ENCODE measurements around the gene ESPN.

The ESPN gene

DNA sequence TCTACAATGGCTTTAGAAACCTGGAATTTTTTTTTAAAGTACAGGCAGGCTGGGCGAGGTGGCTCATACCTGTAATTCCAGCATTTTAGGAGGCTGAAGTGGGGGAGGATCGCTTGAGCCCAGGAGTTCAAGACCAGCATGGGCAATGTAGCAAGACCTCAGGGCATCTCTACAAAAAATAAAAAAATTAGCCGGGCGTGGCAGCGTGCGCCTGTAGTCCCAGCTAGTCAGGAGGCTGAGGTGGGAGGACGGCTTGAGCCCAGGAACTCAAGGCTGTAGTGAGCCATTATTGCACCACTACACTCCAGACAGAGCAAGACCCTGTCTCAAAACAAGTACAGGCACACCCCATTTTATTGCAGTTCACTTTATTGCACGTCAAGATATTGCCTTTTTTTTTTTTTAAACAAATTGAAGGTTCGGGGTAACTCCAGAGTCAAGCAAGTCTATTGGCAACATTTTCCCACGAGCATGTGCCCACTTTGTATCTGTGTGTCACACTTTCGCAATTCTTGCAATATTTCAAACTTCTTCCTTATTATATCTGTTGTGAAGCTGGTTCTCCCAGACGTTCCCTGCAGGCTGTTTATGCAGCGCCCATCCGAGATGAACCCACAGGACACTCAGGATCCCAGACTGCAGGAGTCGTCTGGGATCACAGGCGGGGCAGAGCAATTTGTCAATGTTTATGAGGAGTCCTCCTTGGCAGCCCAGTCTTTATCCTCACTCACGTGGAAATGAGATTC is 9.5 kb upstream of the ESPN start:
- Mint-ChIP-seq H3K27me3 (peaks cover 94% of the 10 kb centered on the region), H3K4me3 (no peak overlapping the region), H3K9me3 (no peaks in the 10 kb centered on the region), H3K4me1 (peaks cover 14% of the 10 kb centered on the region), H3K36me3 (no peaks in the 10 kb centered on the region), H3K27ac (no peak overlapping the region)
- CTCF ChIA-PET, result interaction anchor here (0.6 to 2.7 kb wide), 10 partner anchors 8 to 352 kb away, joined by 3 to 13 read pairs (median 4); no protein-coding TSS in a partner anchor
- no peak for DNase-seq

DNA sequence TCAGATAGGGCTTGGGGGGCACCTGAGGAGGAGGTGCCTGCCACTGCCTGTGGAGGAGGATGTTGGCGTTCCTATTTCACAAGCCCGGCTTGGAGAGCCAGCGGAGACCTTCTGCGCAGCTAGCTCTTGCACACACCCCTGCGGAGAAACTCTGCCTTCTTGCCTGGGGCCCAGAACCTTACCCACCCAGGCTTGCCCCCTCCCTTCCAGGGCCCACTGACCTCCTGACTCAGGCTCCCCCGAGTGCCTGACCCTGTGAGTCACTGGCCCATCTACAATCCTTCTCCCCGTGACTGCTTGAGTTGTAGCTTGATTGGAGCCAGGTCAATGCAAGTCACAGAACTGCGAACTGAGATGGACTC is 8.3 kb upstream of the ESPN start:
- CTCF ChIA-PET, result interaction anchor here (1.5 kb wide), 1 partner anchor 23 kb away, joined by 4 read pairs; no protein-coding TSS in a partner anchor
- DNase-seq, result no peak
- Mint-ChIP-seq H3K4me3 (no peak overlapping the region), H3K27ac (no peak overlapping the region), H3K9me3 (no peaks in the 10 kb centered on the region), H3K27me3 (peaks cover 98% of the 10 kb centered on the region), H3K36me3 (no peaks in the 10 kb centered on the region), H3K4me1 (peaks cover 21% of the 10 kb centered on the region)

DNA sequence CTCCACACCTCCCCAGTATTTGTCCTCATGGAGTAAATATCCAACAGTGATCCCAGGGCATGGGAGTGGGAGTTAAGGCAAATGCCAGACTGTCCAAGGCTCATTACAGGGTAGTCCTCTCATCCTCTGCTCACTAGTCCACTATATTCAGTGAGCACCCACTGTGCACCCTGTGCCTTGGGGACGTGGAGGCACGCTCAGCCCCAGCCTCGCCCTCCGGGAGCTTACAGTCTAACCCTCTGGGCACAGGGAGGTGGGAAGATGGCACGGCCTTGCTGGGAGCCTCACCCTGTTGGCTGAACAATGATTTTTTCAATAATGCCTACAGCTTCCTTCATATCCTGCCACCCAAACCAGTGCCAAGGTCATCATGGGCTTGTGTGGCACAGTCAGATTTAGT is 7.7 kb upstream of the ESPN start:
- H3K4me1 Mint-ChIP-seq, result peaks cover 28% of the 10 kb centered on the region
- CTCF ChIA-PET, result interaction anchor here (0.6 to 1.5 kb wide), 2 partner anchors 22 to 228 kb away, joined by 3 to 4 read pairs; no protein-coding TSS in a partner anchor

DNA sequence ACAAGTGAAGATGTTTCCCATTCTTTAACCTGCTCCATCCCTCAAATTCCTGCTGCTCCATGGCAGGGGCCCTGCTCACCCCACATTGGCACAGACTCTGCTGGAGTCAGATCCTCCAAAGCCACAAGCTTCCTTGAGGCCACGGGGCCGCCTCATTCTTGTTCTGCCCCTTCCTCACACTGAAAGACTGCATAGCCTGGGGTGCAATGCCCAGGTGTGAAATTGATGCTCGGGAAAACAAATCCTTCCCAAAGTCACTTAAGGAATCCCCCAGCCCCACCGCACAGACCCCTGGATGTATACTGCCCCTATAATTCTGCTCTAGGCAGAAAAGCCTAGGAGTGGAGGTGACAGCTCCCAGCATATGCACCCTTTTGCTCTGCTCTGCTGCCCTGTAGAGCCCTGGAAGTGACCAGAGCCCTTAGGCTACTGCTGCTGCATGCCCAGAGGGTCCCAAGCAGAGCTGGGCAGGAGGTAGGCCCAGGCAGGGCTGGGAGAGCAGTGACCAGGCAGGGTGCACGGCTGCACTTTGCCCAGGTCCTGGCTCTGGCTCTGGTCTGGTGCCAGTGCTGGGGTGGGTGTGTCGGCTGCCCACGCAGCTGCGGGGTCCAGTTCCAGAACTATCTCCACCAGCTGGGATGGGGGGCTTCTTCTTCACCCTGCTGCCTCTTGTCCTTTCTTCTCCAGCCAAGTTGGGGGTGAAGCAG is 6.5 kb upstream of the ESPN start:
- peaks cover 28% of the 10 kb centered on the region for H3K4me1 Mint-ChIP-seq
- no peak for DNase-seq
- H3K27ac Mint-ChIP-seq, result no peak overlapping the region
- no peaks in the 10 kb centered on the region for H3K36me3 Mint-ChIP-seq
- H3K27me3 Mint-ChIP-seq, result peaks cover 100% of the 10 kb centered on the region
- no peaks in the 10 kb centered on the region for H3K9me3 Mint-ChIP-seq
- no peak overlapping the region for H3K4me3 Mint-ChIP-seq
- CTCF ChIA-PET, result interaction anchor here (1.2 kb wide), 1 partner anchor 20 kb away, joined by 5 read pairs; no protein-coding TSS in a partner anchor

More for the DNA sequence above, 7.7 kb upstream of the ESPN start:
- Mint-ChIP-seq H3K4me3 (no peak overlapping the region), H3K36me3 (no peaks in the 10 kb centered on the region), H3K27ac (no peak overlapping the region), H3K27me3 (peaks cover 99% of the 10 kb centered on the region), H3K9me3 (no peaks in the 10 kb centered on the region)
- no peak for DNase-seq

- DNase-seq, result no peak
- Mint-ChIP-seq H3K4me3 (peak overlapping the region; percentile 40), H3K4me1 (peaks cover 31% of the 10 kb centered on the region), H3K9me3 (no peaks in the 10 kb centered on the region), H3K27ac (no peak overlapping the region), H3K27me3 (peaks cover 100% of the 10 kb centered on the region), H3K36me3 (no peaks in the 10 kb centered on the region)
- CTCF ChIA-PET, result interaction anchor here (0.8 to 5.6 kb wide), 7 partner anchors 8 to 171 kb away, joined by 3 to 78 read pairs (median 4); no protein-coding TSS in a partner anchor
Observed at GRCh38 chr1:6418668-6419396, 5.7 kb upstream of the ESPN start.

GRCh38 chr1:6419397-6419803 is 5.2 kb upstream of the ESPN start:
- CTCF ChIA-PET, result interaction anchor here (0.8 to 5.6 kb wide), 7 partner anchors 9 to 172 kb away, joined by 3 to 78 read pairs (median 4); no protein-coding TSS in a partner anchor
- Mint-ChIP-seq H3K9me3 (no peaks in the 10 kb centered on the region), H3K36me3 (no peaks in the 10 kb centered on the region), H3K27ac (no peak overlapping the region), H3K27me3 (peaks cover 100% of the 10 kb centered on the region), H3K4me3 (no peak overlapping the region), H3K4me1 (peaks cover 32% of the 10 kb centered on the region)
- peak; percentile 42 for DNase-seq

GRCh38 chr1:6419804-6420453 is 4.6 kb upstream of the ESPN start, which contains the start of gene HES2:
TSS of gene HES2 (minus strand) at chr1:6419919. CDS start at chr1:6419820, 99 bp downstream.
- Mint-ChIP-seq H3K4me3 (peak within 1 kb of the TSS; percentile 40), H3K4me1 (peaks cover 27% of the 10 kb centered on the region), H3K27me3 (peaks cover 97% of the 10 kb centered on the region), H3K27ac (no peak within 1 kb of the TSS), H3K36me3 (no peaks in the 10 kb centered on the region), H3K9me3 (no peaks in the 10 kb centered on the region)
- peak; percentile 42 for DNase-seq
- CTCF ChIA-PET, result interaction anchor here (0.8 to 5.6 kb wide), 8 partner anchors 9 to 172 kb away, joined by 3 to 78 read pairs (median 4); no protein-coding TSS in a partner anchor

- H3K4me1 Mint-ChIP-seq, result peaks cover 26% of the 10 kb centered on the region
- H3K9me3 Mint-ChIP-seq, result no peaks in the 10 kb centered on the region
- peaks cover 97% of the 10 kb centered on the region for H3K27me3 Mint-ChIP-seq
- no peak overlapping the region for H3K27ac Mint-ChIP-seq
- CTCF ChIA-PET, result interaction anchor here (1.2 to 5.6 kb wide), 6 partner anchors 10 to 173 kb away, joined by 3 to 78 read pairs (median 6); no protein-coding TSS in a partner anchor
- H3K36me3 Mint-ChIP-seq, result no peaks in the 10 kb centered on the region
- H3K4me3 Mint-ChIP-seq, result no peak overlapping the region
- DNase-seq, result peak; percentile 41
Observed at GRCh38 chr1:6420454-6421042, 4.0 kb upstream of the ESPN start.

DNA sequence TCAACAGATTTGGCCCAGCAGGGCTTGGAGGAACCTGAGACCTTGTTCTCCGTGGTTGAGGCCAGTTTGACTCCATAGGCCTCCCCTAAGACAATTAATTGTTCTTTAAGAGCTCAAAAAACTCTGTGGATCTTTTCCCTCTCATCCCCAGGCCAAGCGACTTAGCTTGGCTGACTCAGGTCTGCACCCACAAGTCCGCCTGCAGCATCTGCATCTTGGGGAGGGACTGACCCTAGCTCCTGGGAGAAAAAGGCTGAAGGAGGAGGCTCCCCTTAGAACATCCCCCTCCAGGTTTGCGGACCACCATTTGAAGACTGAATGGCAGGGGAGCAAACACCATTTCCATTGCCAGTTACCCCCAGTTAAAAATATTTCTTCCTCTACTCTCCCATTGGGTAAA is 3.3 kb upstream of the ESPN start:
- no peak overlapping the region for H3K4me3 Mint-ChIP-seq
- H3K36me3 Mint-ChIP-seq, result no peaks in the 10 kb centered on the region
- CTCF ChIA-PET, result interaction anchor here (1.2 to 5.6 kb wide), 8 partner anchors 9 to 179 kb away, joined by 3 to 78 read pairs (median 12); no protein-coding TSS in a partner anchor

GRCh38 chr1:6423321-6423999 is 1.1 kb upstream of the ESPN start:
- H3K27ac Mint-ChIP-seq, result no peak overlapping the region
- H3K4me3 Mint-ChIP-seq, result no peak overlapping the region
- H3K27me3 Mint-ChIP-seq, result peaks cover 97% of the 10 kb centered on the region
- CTCF ChIA-PET, result interaction anchor here (0.7 to 5.6 kb wide), 20 partner anchors 9 to 223 kb away, joined by 3 to 78 read pairs (median 3); partner anchors contain the start of gene ACOT7
- H3K9me3 Mint-ChIP-seq, result no peaks in the 10 kb centered on the region
- peaks cover 24% of the 10 kb centered on the region for H3K4me1 Mint-ChIP-seq
- DNase-seq, result peak; percentile 81
- no peaks in the 10 kb centered on the region for H3K36me3 Mint-ChIP-seq

More for the DNA sequence above, 3.3 kb upstream of the ESPN start:
- Mint-ChIP-seq H3K27ac (no peak overlapping the region), H3K4me1 (peaks cover 24% of the 10 kb centered on the region), H3K9me3 (no peaks in the 10 kb centered on the region), H3K27me3 (peaks cover 97% of the 10 kb centered on the region)
- DNase-seq, result no peak

DNA sequence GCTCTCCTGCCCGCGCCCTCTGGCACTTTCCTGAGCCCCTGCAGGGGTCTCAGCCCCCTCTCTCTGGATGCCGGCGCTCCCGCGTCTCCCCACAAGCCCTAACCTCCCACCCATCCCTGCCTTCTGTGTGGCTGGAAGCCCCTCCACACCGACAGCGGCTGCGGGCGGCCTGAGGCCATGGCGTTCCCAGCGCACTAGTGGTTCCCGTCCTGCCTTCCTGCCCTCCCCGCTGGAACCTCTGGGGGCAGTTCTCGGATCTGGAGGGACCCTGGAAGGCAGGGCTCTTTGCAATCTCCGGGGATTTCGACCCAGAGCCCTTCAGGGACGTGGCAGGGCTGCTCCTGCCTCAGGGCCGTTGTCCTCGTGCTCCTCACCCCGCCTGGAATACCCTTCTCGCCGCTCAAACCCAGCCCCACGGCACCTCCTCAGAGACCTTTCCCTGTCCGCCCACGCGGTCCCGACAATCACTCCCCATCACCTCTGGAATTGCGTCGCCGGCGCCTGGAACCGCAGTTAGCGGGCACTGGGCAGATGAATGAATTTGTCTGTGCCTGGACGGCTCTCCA is 493 bp upstream of the ESPN start:
- Mint-ChIP-seq H3K27me3 (peaks cover 97% of the 10 kb centered on the region), H3K9me3 (no peaks in the 10 kb centered on the region)

DNA sequence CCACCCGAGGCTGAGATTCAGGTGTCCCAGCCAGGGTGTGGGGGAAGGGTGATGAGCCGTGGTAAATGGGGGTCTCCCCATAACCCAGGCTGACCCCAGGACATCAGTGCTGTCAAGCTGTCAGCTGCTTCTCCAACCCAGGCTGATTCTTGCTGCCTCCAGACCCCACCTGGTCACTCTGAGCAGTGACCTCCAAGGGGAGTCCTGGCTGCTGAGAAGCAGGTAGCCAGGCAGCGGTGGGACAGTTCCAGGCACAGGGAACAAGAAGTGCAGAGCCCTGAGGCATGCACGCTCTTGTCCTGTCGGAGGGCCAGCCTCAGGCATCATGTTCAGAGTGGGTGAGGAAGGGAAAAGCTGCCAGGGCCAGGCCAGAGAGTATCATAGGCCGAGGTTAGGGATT is 1.1 kb downstream of the ESPN start:
- Mint-ChIP-seq H3K36me3 (no peaks in the 10 kb centered on the region), H3K27me3 (peaks cover 97% of the 10 kb centered on the region), H3K27ac (no peak overlapping the region), H3K4me1 (peaks cover 22% of the 10 kb centered on the region), H3K9me3 (no peaks in the 10 kb centered on the region), H3K4me3 (no peak overlapping the region)
- CTCF ChIA-PET, result interaction anchor here (1.1 to 2.6 kb wide), 3 partner anchors 10 to 179 kb away, joined by 3 to 26 read pairs (median 4); no protein-coding TSS in a partner anchor
- no peak for DNase-seq

More for the DNA sequence above, 493 bp upstream of the ESPN start:
- DNase-seq, result no peak
- H3K36me3 Mint-ChIP-seq, result no peaks in the 10 kb centered on the region
- CTCF ChIA-PET, result interaction anchor here (0.7 to 5.6 kb wide), 11 partner anchors 9 to 177 kb away, joined by 3 to 78 read pairs (median 7); no protein-coding TSS in a partner anchor
- H3K27ac Mint-ChIP-seq, result no peak overlapping the region
- H3K4me3 Mint-ChIP-seq, result peak overlapping the region; percentile 41
- H3K4me1 Mint-ChIP-seq, result peaks cover 24% of the 10 kb centered on the region

All from activated naive CD4-positive, alpha-beta T cell treated with anti-CD3 and anti-CD28 coated beads, Interleukin-2, amount 10 ng/mL, durations not matched to agents 7 days and 5 days (primary cell).